IMR-90 (cell line): ENCODE results near the gene TCOF1. TPM values are rescaled to one million over a fixed set of nuclear protein-coding genes. Genes with fewer than 3 reads are reported as not detected.

ENCODE experiments used
- ATAC-seq: fragments of 200-7000 bp; cut with Tn5 transposase; 2 replicates; pipeline ENCODE4 v1.9.1; 2020; ENCODE audit warnings: low read depth, mild to moderate bottlenecking, moderate library complexity
- BruUV-seq: library from RNA; stranded (reverse); fragments of 400-500 nt; replicated peaks from 2 replicates; lab custom pipeline; 2021; lab: Mats Ljungman, UMichigan
- CTCF ChIA-PET: fragments of 300-600 bp; formaldehyde crosslinking; extraction: SDS; loops from one replicate; lab custom pipeline; 2021; ENCODE audit warnings: antibody characterized with exemption; lab: Yijun Ruan, JAX
- POLR2A ChIA-PET: fragments of 300-600 bp; sonication (Branson Sonifier 250); formaldehyde crosslinking; loops from one replicate; lab custom pipeline; 2022; ENCODE audit warnings: antibody characterized with exemption; ENCODE audit not compliant: unreplicated experiment; lab: Charles Lee
- DNase-seq: peaks from one replicate; pipeline ENCODE4 v3.0.0; 2013
- H2AFZ ChIP-seq: replicated peaks from 2 replicates; pipeline ENCODE3; 2013; ENCODE audit warnings: low read length, mild to moderate bottlenecking; ENCODE audit not compliant: poor library complexity
- H2AK5ac ChIP-seq: 2 replicates; pipeline ENCODE4 v1.6.1; 2013; ENCODE audit warnings: low read depth, low read length, inconsistent platforms
- H2AK9ac ChIP-seq: replicated peaks from 2 replicates; pipeline ENCODE3; 2013; ENCODE audit warnings: mild to moderate bottlenecking, low read depth, low read length, moderate library complexity; ENCODE audit not compliant: poor library complexity
- H2BK120ac ChIP-seq: 2 replicates; pipeline ENCODE4 v1.6.1; 2013; ENCODE audit warnings: low read depth, low read length, inconsistent platforms
- H2BK15ac ChIP-seq: 3 replicates; pipeline ENCODE4 v1.6.1; 2013; ENCODE audit warnings: low read depth, low read length, inconsistent platforms
- H2BK20ac ChIP-seq: 2 replicates; pipeline ENCODE4 v1.6.1; 2013; ENCODE audit warnings: low read depth, mild to moderate bottlenecking, inconsistent platforms, low read length, moderate library complexity
- H2BK5ac ChIP-seq: 2 replicates; pipeline ENCODE4 v1.6.1; 2013; ENCODE audit warnings: mild to moderate bottlenecking, low read depth, low read length, inconsistent platforms; ENCODE audit not compliant: poor library complexity, severe bottlenecking
- H3K14ac ChIP-seq: replicated peaks from 2 replicates; pipeline ENCODE4 v1.6.1; 2013; ENCODE audit warnings: low read depth, low read length, inconsistent platforms
- H3K18ac ChIP-seq: 2 replicates; pipeline ENCODE4 v1.6.1; 2013; ENCODE audit warnings: low read depth, low read length, control low read depth
- H3K23ac ChIP-seq: 2 replicates; pipeline ENCODE4 v1.6.1; 2013; ENCODE audit warnings: low read depth, low read length, inconsistent platforms
- H3K27ac ChIP-seq: 2 replicates; pipeline ENCODE4 v1.5.1; 2013; ENCODE audit warnings: mild to moderate bottlenecking, control low read depth, low read length; ENCODE audit not compliant: insufficient read depth
- H3K27me3 ChIP-seq: 2 replicates; pipeline ENCODE4 v1.6.1; 2013; ENCODE audit warnings: low read length; ENCODE audit not compliant: control insufficient read depth, insufficient read depth
- H3K36me3 ChIP-seq: 2 replicates; pipeline ENCODE4 v1.6.1; 2013; ENCODE audit warnings: low read length, mixed read lengths; ENCODE audit not compliant: control insufficient read depth, insufficient read depth
- H3K4ac ChIP-seq: 2 replicates; pipeline ENCODE4 v1.6.1; 2013; ENCODE audit warnings: low read depth, low read length, inconsistent platforms
- H3K4me1 ChIP-seq: 2 replicates; pipeline ENCODE4 v1.6.1; 2013; ENCODE audit warnings: low read length, mixed read lengths; ENCODE audit not compliant: control insufficient read depth, insufficient read depth
- H3K4me2 ChIP-seq: 2 replicates; pipeline ENCODE4 v1.6.1; 2013; ENCODE audit warnings: low read depth, mild to moderate bottlenecking, control low read depth, low read length, moderate library complexity
- H3K4me3 ChIP-seq: 2 replicates; pipeline ENCODE4 v1.5.1; 2013; ENCODE audit warnings: low read depth, mild to moderate bottlenecking, control low read depth, low read length, moderate library complexity; ENCODE audit not compliant: insufficient read depth
- H3K56ac ChIP-seq: 2 replicates; pipeline ENCODE4 v1.6.1; 2013; ENCODE audit warnings: low read length, inconsistent platforms; ENCODE audit not compliant: insufficient read depth; ENCODE audit errors: extremely low read depth
- H3K79me1 ChIP-seq, 2 experiments: 2 replicates each; pipeline ENCODE4 v1.6.1; 2013; ENCODE audit warnings: low read length in 2 of 2, inconsistent platforms in 1 of 2, low read depth in 1 of 2
- H3K9ac ChIP-seq: 2 replicates; pipeline ENCODE4 v1.6.1; 2013; ENCODE audit warnings: low read depth, low read length, control low read depth
- H3K9me1 ChIP-seq: 2 replicates; pipeline ENCODE4 v1.6.1; 2013; ENCODE audit warnings: low read length, inconsistent platforms; ENCODE audit not compliant: insufficient read depth
- H3K9me3 ChIP-seq: 2 replicates; pipeline ENCODE4 v1.6.1; 2013; ENCODE audit warnings: low read length; ENCODE audit not compliant: control insufficient read depth, insufficient read depth
- H4K20me1 ChIP-seq: 2 replicates; pipeline ENCODE4 v1.6.1; 2013; ENCODE audit warnings: low read length, inconsistent platforms; ENCODE audit not compliant: insufficient read depth
- H4K5ac ChIP-seq: 2 replicates; pipeline ENCODE4 v1.6.1; 2013; ENCODE audit warnings: mild to moderate bottlenecking, low read depth, low read length, control low read depth
- H4K8ac ChIP-seq, 2 experiments: 2 replicates each; pipeline ENCODE4 v1.6.1; 2013; ENCODE audit warnings: low read depth in 2 of 2, low read length in 2 of 2, control low read depth in 1 of 2, inconsistent platforms in 1 of 2
- H4K91ac ChIP-seq: 2 replicates; pipeline ENCODE4 v1.6.1; 2013; ENCODE audit warnings: low read depth, low read length, inconsistent platforms; ENCODE audit not compliant: insufficient read depth
- BHLHE40 ChIP-seq: fragments of 150-350 bp; IDR thresholded peaks from 2 replicates; pipeline ENCODE4 v1.6.1; 2016; ENCODE audit warnings: mild to moderate bottlenecking, low read depth, low read length
- CEBPB ChIP-seq: IDR thresholded peaks from 2 replicates; pipeline ENCODE4 v1.6.1; 2012; ENCODE audit warnings: low read depth, low read length, improper control_type of control experiment
- CHD1 ChIP-seq: IDR thresholded peaks from 2 replicates; pipeline ENCODE4 v1.6.1; 2012; ENCODE audit warnings: low read depth, low read length, improper control_type of control experiment
- FOS ChIP-seq: fragments of 150-350 bp; IDR thresholded peaks from 2 replicates; pipeline ENCODE4 v1.6.1; 2016; ENCODE audit warnings: low read depth, low read length
- MAFK ChIP-seq: IDR thresholded peaks from 2 replicates; pipeline ENCODE4 v1.6.1; 2012; ENCODE audit warnings: low read depth, low read length, improper control_type of control experiment
- MAZ ChIP-seq: IDR thresholded peaks from 2 replicates; pipeline ENCODE4 v1.6.1; 2012; ENCODE audit warnings: low read depth, mild to moderate bottlenecking, low read length, improper control_type of control experiment, moderate library complexity, borderline replicate concordance
- MXI1 ChIP-seq: IDR thresholded peaks from 2 replicates; pipeline ENCODE4 v1.6.1; 2012; ENCODE audit warnings: low read depth, mild to moderate bottlenecking, low read length, moderate library complexity, borderline replicate concordance
- NFE2L2 ChIP-seq: fragments of 150-350 bp; IDR thresholded peaks from 2 replicates; pipeline ENCODE4 v1.6.1; 2016; ENCODE audit warnings: low read depth, mild to moderate bottlenecking, low read length
- POLR2A ChIP-seq: IDR thresholded peaks from 2 replicates; pipeline ENCODE4 v1.6.1; 2012; ENCODE audit warnings: mild to moderate bottlenecking, low read depth, low read length
- RAD21 ChIP-seq: IDR thresholded peaks from 2 replicates; pipeline ENCODE4 v1.6.1; 2012; ENCODE audit warnings: low read length, improper control_type of control experiment
- RCOR1 ChIP-seq: IDR thresholded peaks from 2 replicates; pipeline ENCODE4 v1.6.1; 2012; ENCODE audit warnings: mild to moderate bottlenecking, low read length, improper control_type of control experiment; ENCODE audit not compliant: insufficient replicate concordance
- RFX5 ChIP-seq: IDR thresholded peaks from 2 replicates; pipeline ENCODE4 v1.8.0; 2012; ENCODE audit warnings: low read depth, mild to moderate bottlenecking, low read length, moderate library complexity
- WGBS, 2 experiments: methylation state at CpG; one replicate each; pipeline versions ENCODE4 v1.1.5 to v1.1.7; 2013; ENCODE audit warnings: missing lambda C conversion rate in 2 of 2; ENCODE audit not compliant: insufficient read length in 1 of 2; ENCODE audit errors: extremely low coverage in 2 of 2; 5-methylcytosine and 5-hydroxymethylcytosine counted together
- dilution Hi-C: fragments of 300-500 bp; cut with HindIII; formaldehyde crosslinking; loops from one replicate; pipeline ENCODE4 v1.14.3; 2018; ENCODE audit warnings: low sequenced_read_pairs; ENCODE audit not compliant: unreplicated experiment
- in situ Hi-C: fragments of 300-500 bp; cut with MboI; formaldehyde crosslinking; loops from 3 replicates; pipeline ENCODE4 v1.14.3; 2019; ENCODE audit warnings: low sequenced_read_pairs, inconsistent platforms, mixed read lengths
- intact Hi-C: fragments of 100-400 bp; cut with micrococcal nuclease; formaldehyde crosslinking; loops from 2 replicates; pipeline ENCODE4 v1.10.0; 2022
- polyA plus RNA-seq, 3 experiments: library from polyadenylated mRNA; depleted of rRNA; stranded (reverse); fragments of >200 nt; gene quantifications; 2 replicates each; pipeline ENCODE4 v1.2.3, GENCODE V29; 2012; ENCODE audit warnings: low replicate concordance in 1 of 3
- total RNA-seq: library from RNA; depleted of rRNA; stranded (reverse); fragments of >200 nt; gene quantifications from 2 replicates; pipeline ENCODE4 v1.2.3, GENCODE V29; 2012
- TF ChIP-seq, protein P1 (sequence below): conservative IDR thresholded peaks from 2 replicates; pipeline ENCODE4 v1.5.1; 2012; ENCODE audit warnings: mild to moderate bottlenecking, low read depth, low read length, improper control_type of control experiment
- TF ChIP-seq, protein P2 (sequence below): fragments of 150-350 bp; IDR thresholded peaks from 2 replicates; pipeline ENCODE4 v1.6.1; 2017; ENCODE audit warnings: mild to moderate bottlenecking, antibody characterized with exemption, low read length, low read depth
- TF ChIP-seq, protein P3 (sequence below): fragments of 150-350 bp; IDR thresholded peaks from 2 replicates; pipeline ENCODE4 v1.6.1; 2016; ENCODE audit warnings: low read depth, mild to moderate bottlenecking, low read length, moderate library complexity, borderline replicate concordance

Gene TCOF1
- total and polyA plus RNA-seq, 2 of the 4 experiments (the other 2 are of a cell fraction) = 18.2 to 19.7 TPM

DNA sequence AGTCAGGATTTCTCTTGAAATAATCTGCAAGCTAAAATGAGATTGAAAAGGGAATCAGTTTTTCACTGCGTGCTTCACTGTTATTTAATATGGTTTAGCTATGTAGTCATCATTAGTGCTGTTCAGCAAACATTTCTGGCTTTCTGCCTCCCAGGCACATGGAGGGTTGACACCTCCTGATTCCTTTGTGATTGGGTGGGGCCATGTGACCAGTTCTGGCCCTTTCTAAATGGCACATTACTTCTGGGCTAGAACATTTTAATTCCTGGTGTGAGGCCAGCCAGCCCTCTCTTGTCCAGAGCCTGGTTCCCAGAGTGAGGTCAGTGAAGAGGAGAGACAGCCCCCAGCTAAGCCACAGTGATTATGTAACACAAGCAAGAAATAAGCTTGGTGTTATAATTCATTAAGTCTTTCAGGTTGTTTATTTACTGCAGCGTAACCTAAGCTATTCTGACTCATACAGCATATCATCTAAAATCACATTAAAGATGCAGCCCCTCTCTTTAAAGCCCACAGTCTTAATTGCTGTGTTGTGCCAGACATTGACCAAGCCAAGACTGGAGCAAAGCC, 37.4 kb upstream of the TCOF1 start:
- in situ Hi-C loops (no loop called here), dilution Hi-C loops (no loop called here), intact Hi-C loops (no loop called here)
- Histone ChIP-seq H4K20me1 (peaks cover 5% of the 10 kb centered on the region; the same call in 1 of the 2 replicates), H3K9me3 (no peaks in the 10 kb centered on the region), H3K4me2 (no peak overlapping the region), H3K9ac (no peak overlapping the region), H2BK20ac (0 out of 2 replicates have a peak overlapping the region, but pooled peaks have one; percentile 10), H3K4ac (peak overlapping the region; percentile 8; the same call in 1 of the 2 replicates), H3K23ac (no peak overlapping the region), H3K27me3 (no peaks in the 10 kb centered on the region), H3K14ac (no peak overlapping the region), H2BK15ac (peak overlapping the region; percentile 6; the same call in 1 of the 3 replicates), H3K9me1 (peaks cover 34% of the 10 kb centered on the region), H3K4me1 (peaks cover 30% of the 10 kb centered on the region), H4K8ac (no peak overlapping the region), H2BK5ac (no peak overlapping the region), H3K18ac (no peak overlapping the region), H4K5ac (no peak overlapping the region), H2AK5ac (peak overlapping the region; percentile 59), H3K56ac (no peak overlapping the region), H3K27ac (peak overlapping the region; percentile 7; the same call in 1 of the 2 replicates), H2BK120ac (peak overlapping the region; percentile 33), H4K91ac (no peak overlapping the region; the same call in 1 of the 2 replicates), H3K79me1 (peaks cover 0 to 8% of the 10 kb centered on the region in 2 experiments; a peak in 2 of 4 replicates), H2AFZ (no peak overlapping the region), H3K4me3 (no peak overlapping the region), H3K36me3 (no peaks in the 10 kb centered on the region), H2AK9ac (no peak overlapping the region)
- DNase-seq = peak; percentile 78
- no CpG with 5 or more reads among the region's 2 CpGs for WGBS, 2 experiments
- CTCF ChIA-PET = interaction anchor here (0.6 to 1.3 kb wide), 7 partner anchors 10 to 1238 kb away, joined by 3 to 6 read pairs (median 3); no protein-coding TSS in a partner anchor
- BruUV-seq = no TSS peak
- ATAC-seq = peak; percentile 25
- POLR2A ChIA-PET = no interaction called here
- TF ChIP-seq CHD1 (no peak), RFX5 (peak; percentile 51; the same call in 1 of the 2 replicates), CEBPB (peak; percentile 81), RCOR1 (no peak), POLR2A (no peak), MAFK (no peak), NFE2L2 (no peak), FOS (peak; percentile 72), MAZ (peak; percentile 91), BHLHE40 (peak; percentile 96), RAD21 (no peak), MXI1 (peak; percentile 59; the same call in 1 of the 2 replicates)
- TF ChIP-seq, protein P1, sequence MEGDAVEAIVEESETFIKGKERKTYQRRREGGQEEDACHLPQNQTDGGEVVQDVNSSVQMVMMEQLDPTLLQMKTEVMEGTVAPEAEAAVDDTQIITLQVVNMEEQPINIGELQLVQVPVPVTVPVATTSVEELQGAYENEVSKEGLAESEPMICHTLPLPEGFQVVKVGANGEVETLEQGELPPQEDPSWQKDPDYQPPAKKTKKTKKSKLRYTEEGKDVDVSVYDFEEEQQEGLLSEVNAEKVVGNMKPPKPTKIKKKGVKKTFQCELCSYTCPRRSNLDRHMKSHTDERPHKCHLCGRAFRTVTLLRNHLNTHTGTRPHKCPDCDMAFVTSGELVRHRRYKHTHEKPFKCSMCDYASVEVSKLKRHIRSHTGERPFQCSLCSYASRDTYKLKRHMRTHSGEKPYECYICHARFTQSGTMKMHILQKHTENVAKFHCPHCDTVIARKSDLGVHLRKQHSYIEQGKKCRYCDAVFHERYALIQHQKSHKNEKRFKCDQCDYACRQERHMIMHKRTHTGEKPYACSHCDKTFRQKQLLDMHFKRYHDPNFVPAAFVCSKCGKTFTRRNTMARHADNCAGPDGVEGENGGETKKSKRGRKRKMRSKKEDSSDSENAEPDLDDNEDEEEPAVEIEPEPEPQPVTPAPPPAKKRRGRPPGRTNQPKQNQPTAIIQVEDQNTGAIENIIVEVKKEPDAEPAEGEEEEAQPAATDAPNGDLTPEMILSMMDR = no peak
- TF ChIP-seq, protein P2, sequence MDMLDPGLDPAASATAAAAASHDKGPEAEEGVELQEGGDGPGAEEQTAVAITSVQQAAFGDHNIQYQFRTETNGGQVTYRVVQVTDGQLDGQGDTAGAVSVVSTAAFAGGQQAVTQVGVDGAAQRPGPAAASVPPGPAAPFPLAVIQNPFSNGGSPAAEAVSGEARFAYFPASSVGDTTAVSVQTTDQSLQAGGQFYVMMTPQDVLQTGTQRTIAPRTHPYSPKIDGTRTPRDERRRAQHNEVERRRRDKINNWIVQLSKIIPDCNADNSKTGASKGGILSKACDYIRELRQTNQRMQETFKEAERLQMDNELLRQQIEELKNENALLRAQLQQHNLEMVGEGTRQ = peak; percentile 89
- TF ChIP-seq, protein P3, sequence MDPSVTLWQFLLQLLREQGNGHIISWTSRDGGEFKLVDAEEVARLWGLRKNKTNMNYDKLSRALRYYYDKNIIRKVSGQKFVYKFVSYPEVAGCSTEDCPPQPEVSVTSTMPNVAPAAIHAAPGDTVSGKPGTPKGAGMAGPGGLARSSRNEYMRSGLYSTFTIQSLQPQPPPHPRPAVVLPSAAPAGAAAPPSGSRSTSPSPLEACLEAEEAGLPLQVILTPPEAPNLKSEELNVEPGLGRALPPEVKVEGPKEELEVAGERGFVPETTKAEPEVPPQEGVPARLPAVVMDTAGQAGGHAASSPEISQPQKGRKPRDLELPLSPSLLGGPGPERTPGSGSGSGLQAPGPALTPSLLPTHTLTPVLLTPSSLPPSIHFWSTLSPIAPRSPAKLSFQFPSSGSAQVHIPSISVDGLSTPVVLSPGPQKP = no peak
